ENCODE measurements around the gene PCDHB2.
"Not testable (repeated sequence)": the region's sequence is repeated elsewhere in the genome, so short reads cannot be mapped to it uniquely, and the experiment has no call there.

The PCDHB2 gene

GRCh38 chr5:141094481-141095262, at the start of gene PCDHB2:
Gene PCDHB2 (plus strand): TSS chr5:141094615. CDS start chr5:141094791, 176 bp downstream.
- DNase-seq (ENCODE audit: low read depth in 1 of 2, low spot score in 1 of 2), result no peak

GRCh38 chr5:141050622-141051520, 43.5 kb upstream of the PCDHB2 start, which contains the start of gene PCDHB1:
Gene PCDHB1 (plus strand): TSS chr5:141051374. CDS start chr5:141051471, 97 bp downstream.
- no peak for DNase-seq (ENCODE audit: low read depth in 1 of 2, low spot score in 1 of 2)

GRCh38 chr5:141051521-141051866, 42.9 kb upstream of the PCDHB2 start:
- DNase-seq (ENCODE audit: low read depth in 1 of 2, low spot score in 1 of 2), result no peak

- no peak for DNase-seq (ENCODE audit: low read depth in 1 of 2, low spot score in 1 of 2)
These were observed 16.6 kb upstream of the PCDHB2 start for GRCh38 chr5:141077826-141078225.

- no peak for DNase-seq (ENCODE audit: low read depth in 1 of 2, low spot score in 1 of 2)
These were observed 12.2 kb upstream of the PCDHB2 start for GRCh38 chr5:141082228-141082627.

GRCh38 chr5:141084487-141084989, 9.9 kb upstream of the PCDHB2 start:
- peak in 1 of 2 donors; percentile 10 for DNase-seq (ENCODE audit: low read depth in 1 of 2, low spot score in 1 of 2)

- DNase-seq (ENCODE audit: low read depth in 1 of 2, low spot score in 1 of 2), result no peak
These were observed 837 bp downstream of the PCDHB2 start for GRCh38 chr5:141095263-141095641.

GRCh38 chr5:141096181-141096580, 1.8 kb downstream of the PCDHB2 start:
- DNase-seq (ENCODE audit: low read depth in 1 of 2, low spot score in 1 of 2), result not testable (repeated sequence)

GRCh38 chr5:141096586-141096985, 2.2 kb downstream of the PCDHB2 start:
- DNase-seq (ENCODE audit: low read depth in 1 of 2, low spot score in 1 of 2), result not testable (repeated sequence)

- no peak for DNase-seq (ENCODE audit: low read depth in 1 of 2, low spot score in 1 of 2)
These were observed 5.9 kb downstream of the PCDHB2 start, which contains the start of gene PCDHB3 for GRCh38 chr5:141100243-141100805. Gene PCDHB3 (plus strand): TSS chr5:141100473. CDS start chr5:141100650, 177 bp downstream.

GRCh38 chr5:141101059-141101458, 6.6 kb downstream of the PCDHB2 start:
- DNase-seq (ENCODE audit: low read depth in 1 of 2, low spot score in 1 of 2), result no peak

- not testable (repeated sequence) for DNase-seq (ENCODE audit: low read depth in 1 of 2, low spot score in 1 of 2)
These were observed 7.7 kb downstream of the PCDHB2 start for GRCh38 chr5:141102070-141102469.

GRCh38 chr5:141102471-141102870, 8.1 kb downstream of the PCDHB2 start:
- DNase-seq (ENCODE audit: low read depth in 1 of 2, low spot score in 1 of 2), result not testable (repeated sequence)

- no peak for DNase-seq (ENCODE audit: low read depth in 1 of 2, low spot score in 1 of 2)
These were observed 10.9 kb downstream of the PCDHB2 start for GRCh38 chr5:141105350-141105749.

- DNase-seq (ENCODE audit: low read depth in 1 of 2, low spot score in 1 of 2), result no peak
These were observed 24.8 kb downstream of the PCDHB2 start for GRCh38 chr5:141119250-141119649.

- no peak for DNase-seq (ENCODE audit: low read depth in 1 of 2, low spot score in 1 of 2)
These were observed 27.1 kb downstream of the PCDHB2 start, which contains the start of gene PCDHB4 for GRCh38 chr5:141121563-141121962. Gene PCDHB4 (plus strand): TSS chr5:141121818. CDS start chr5:141121999, 181 bp downstream.

- DNase-seq (ENCODE audit: low read depth in 1 of 2, low spot score in 1 of 2), result no peak
These were observed 27.6 kb downstream of the PCDHB2 start for GRCh38 chr5:141121985-141122384.

GRCh38 chr5:141123396-141124135, 29.2 kb downstream of the PCDHB2 start:
- DNase-seq (ENCODE audit: low read depth in 1 of 2, low spot score in 1 of 2), result not testable (repeated sequence)

- no peak for DNase-seq (ENCODE audit: low read depth in 1 of 2, low spot score in 1 of 2)
These were observed 32.9 kb downstream of the PCDHB2 start for GRCh38 chr5:141127305-141127704.

GRCh38 chr5:141135030-141135717, 40.8 kb downstream of the PCDHB2 start, which contains the start of gene PCDHB5:
Gene PCDHB5 (plus strand): TSS chr5:141135206. CDS start chr5:141135435, 229 bp downstream.
- no peak for DNase-seq (ENCODE audit: low read depth in 1 of 2, low spot score in 1 of 2)

Measured in activated CD4-positive, alpha-beta T cell treated with anti-CD3 and anti-CD28 coated beads, Interleukin-2, amount 50 U/mL, for 24 hours (primary cell).